ENCODE data around the gene CBARP. TPM values are rescaled to one million over a fixed set of nuclear protein-coding genes. Genes with fewer than 3 reads are reported as not detected.

Gene CBARP
- total RNA-seq, 1 donor from 2014 or later, result 26.2 TPM

DNA sequence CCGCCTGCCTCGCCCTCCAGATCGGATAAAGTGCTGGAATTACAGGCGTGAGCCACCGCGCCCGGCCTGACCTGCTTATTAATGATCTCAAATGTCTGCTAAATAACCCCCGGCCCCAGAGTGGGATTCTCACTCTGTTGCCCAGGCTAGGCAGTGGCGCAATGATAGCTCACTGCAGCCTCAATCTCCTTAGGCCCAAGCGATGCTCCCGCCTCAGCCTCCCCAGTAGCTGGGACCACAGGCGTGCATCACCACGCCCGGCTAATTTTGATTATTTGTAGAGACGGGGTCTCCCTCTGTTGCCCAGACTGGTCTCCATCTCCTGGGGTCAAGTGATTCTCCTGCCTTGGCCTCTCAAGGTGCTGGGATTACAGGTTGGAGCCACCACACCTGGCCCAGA is 3.1 kb upstream of the CBARP start:
- no peak for DNase-seq (ENCODE audit: low read depth, low spot score)
- Mint-ChIP-seq H3K27me3 (ENCODE audit: low read depth) (peaks cover 2% of the 10 kb centered on the region), H3K4me3 (peak overlapping the region; percentile 91), H3K36me3 (ENCODE audit: low read depth) (no peaks in the 10 kb centered on the region), H3K27ac (ENCODE audit: unreplicated experiment) (no peak overlapping the region), H3K9me3 (no peaks in the 10 kb centered on the region), H3K4me1 (peaks cover 20% of the 10 kb centered on the region)
- TF ChIP-seq, protein P1, sequence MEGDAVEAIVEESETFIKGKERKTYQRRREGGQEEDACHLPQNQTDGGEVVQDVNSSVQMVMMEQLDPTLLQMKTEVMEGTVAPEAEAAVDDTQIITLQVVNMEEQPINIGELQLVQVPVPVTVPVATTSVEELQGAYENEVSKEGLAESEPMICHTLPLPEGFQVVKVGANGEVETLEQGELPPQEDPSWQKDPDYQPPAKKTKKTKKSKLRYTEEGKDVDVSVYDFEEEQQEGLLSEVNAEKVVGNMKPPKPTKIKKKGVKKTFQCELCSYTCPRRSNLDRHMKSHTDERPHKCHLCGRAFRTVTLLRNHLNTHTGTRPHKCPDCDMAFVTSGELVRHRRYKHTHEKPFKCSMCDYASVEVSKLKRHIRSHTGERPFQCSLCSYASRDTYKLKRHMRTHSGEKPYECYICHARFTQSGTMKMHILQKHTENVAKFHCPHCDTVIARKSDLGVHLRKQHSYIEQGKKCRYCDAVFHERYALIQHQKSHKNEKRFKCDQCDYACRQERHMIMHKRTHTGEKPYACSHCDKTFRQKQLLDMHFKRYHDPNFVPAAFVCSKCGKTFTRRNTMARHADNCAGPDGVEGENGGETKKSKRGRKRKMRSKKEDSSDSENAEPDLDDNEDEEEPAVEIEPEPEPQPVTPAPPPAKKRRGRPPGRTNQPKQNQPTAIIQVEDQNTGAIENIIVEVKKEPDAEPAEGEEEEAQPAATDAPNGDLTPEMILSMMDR (conservative IDR thresholded peaks at IDR 0.05), result no peak

DNA sequence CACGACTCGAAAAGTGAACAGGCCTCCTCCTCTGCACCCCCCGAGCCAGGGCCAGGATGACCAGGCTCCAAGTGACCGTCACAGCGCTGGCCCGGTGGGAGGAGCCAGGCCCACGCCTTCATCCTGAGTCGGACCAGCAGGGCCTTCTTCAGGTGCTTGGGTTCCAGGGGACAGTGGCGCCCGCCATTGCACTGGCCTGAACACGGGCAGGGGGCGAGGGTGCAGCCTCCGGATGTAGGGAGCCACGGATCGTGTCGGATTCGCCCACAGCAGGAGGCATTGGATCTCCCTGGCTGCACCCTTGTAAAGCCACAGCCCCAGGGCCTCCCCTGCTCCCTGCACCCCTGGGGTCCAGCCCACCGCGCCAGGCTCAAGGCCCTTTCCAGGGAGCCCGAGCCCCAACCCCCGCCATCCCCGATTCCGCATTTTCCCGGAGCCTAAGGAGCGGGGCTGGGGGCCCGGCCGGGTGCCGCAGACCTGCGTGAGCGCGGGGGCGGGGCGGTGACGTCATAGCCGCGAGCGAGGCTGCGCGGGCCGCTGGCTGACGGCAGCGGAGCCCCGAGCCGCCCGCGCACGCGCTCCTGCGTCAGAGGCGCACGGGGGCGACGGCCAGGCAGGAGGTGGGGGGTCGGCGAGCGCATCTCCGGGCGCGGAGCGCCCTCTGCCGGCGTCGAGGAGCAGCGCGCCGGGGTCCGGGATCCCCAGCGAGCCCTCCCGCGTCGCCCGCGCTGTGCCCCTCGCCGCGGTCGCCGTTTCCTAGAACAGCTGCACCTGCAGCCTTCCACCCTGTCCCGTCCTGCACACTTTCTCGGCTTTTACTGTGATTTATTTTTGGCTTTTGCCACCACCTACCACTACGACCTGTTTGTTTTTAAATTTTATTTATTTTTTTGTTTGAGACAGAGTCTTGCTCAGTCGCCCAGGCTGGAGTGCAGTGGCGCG is 2.3 kb upstream of the CBARP start:
- Mint-ChIP-seq H3K36me3 (ENCODE audit: low read depth) (no peaks in the 10 kb centered on the region), H3K27ac (ENCODE audit: unreplicated experiment) (no peak overlapping the region), H3K4me3 (peak overlapping the region; percentile 91), H3K4me1 (peaks cover 20% of the 10 kb centered on the region), H3K27me3 (ENCODE audit: low read depth) (peaks cover 2% of the 10 kb centered on the region), H3K9me3 (no peaks in the 10 kb centered on the region)
- TF ChIP-seq, protein P1 (conservative IDR thresholded peaks at IDR 0.05), result peak; percentile 94
- peak; percentile 96 for DNase-seq (ENCODE audit: low read depth, low spot score)

DNA sequence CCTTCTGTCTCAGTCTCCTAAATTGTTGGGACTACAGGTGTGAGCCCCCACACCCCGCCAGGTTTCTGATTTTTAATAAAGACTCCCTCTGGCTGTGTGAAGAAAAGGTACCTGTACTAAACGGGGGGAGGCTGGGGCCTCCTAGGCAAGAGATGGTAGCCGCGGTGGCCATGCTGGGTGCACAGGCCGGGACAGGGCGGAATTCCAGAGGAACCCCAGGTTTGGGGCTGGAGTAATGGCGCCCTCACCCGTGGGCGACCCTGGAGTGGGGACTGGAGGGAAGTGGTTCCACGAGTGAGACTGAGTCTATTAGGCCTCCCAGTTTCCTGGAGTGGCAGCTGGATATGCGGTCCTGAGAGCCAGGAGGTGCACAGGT is 1.6 kb upstream of the CBARP start:
- peaks cover 17% of the 10 kb centered on the region for H3K4me1 Mint-ChIP-seq
- DNase-seq (ENCODE audit: low read depth, low spot score), result no peak
- TF ChIP-seq, protein P1 (conservative IDR thresholded peaks at IDR 0.05), result no peak
- no peak overlapping the region for H3K27ac Mint-ChIP-seq (ENCODE audit: unreplicated experiment)
- H3K36me3 Mint-ChIP-seq (ENCODE audit: low read depth), result no peaks in the 10 kb centered on the region
- H3K27me3 Mint-ChIP-seq (ENCODE audit: low read depth), result no peaks in the 10 kb centered on the region
- H3K9me3 Mint-ChIP-seq, result no peaks in the 10 kb centered on the region
- peak overlapping the region; percentile 87 for H3K4me3 Mint-ChIP-seq

DNA sequence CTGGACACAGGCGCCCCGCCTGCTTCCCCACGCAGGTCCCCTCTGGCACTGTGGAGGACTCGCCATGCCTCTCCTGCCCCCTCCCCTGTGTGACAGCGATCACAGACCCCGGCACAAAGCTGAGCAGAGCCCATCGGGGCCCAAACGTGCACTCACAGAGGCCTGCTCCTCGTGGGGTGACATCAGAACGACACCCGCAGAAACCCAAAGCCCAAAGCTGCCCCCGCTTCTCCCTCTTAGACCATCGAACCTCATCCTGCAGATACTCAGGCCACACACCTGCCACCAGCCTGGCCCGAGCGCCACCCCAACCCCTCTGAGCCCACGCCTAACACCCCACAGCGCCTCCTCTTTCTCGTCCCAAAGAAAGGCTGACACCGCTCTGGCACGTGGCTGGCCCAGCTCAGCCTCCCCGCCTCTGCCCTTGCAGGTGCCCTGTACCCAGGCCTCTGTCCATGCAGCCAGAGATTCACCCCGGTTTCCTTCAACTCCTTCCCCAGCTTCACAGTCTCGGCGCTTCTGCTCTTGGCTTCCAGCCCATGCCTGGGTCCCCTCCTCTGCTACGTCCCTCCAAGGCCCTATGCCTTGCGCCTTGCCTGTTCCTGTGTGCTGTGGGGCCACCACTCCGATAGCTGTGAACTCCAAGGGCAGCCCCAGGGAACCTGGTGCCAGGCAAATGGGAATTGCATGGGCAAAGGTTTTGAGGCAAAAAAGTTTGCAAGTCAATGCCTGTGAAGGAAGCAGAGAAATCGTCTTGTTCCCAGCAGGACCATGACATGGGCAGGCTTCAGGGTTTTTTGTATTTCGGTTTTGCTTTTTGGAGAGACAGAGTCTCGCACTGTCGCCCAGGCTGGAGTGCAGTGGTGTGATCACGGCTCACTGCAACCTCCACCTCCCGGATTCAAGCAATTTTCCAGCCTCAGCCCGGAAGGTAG is 831 bp upstream of the CBARP start:
- Mint-ChIP-seq H3K9me3 (no peaks in the 10 kb centered on the region), H3K27ac (ENCODE audit: unreplicated experiment) (peak overlapping the region; percentile 62), H3K4me1 (peaks cover 16% of the 10 kb centered on the region), H3K4me3 (peak overlapping the region; percentile 87), H3K27me3 (ENCODE audit: low read depth) (no peaks in the 10 kb centered on the region), H3K36me3 (ENCODE audit: low read depth) (no peaks in the 10 kb centered on the region)
- TF ChIP-seq, protein P1 (conservative IDR thresholded peaks at IDR 0.05), result no peak
- DNase-seq (ENCODE audit: low read depth, low spot score), result no peak

DNA sequence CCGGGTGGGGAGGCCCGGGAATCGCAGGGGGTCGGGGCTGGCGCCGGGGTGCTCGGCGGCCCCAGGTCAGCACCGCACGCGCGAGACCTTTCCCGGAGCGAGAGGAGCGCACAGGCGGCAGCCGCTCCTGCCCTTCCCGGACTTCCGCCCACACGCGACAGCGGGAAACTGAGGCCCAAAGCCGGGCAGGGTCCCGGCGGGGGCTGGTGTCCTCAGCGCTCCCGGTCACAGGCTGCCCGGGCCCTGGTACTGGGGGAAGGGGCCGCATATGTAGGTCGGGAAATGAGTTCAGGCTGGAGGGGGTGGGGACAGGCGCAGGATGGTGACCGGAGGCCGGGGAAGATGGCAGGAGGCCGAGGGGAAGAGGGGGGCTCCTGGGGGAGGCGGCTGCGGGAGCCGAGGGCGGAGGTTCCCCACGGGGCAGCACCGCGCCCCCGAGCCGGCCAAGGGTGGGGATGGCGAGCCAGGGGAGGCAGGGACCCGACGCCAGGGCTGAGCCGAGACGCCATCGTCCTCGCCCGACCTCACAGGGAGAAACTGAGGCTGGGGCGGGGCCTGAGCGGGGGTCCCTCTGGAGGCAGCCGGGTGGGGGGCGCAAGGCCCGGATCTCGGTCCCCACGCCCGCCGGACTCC is 662 bp downstream of the CBARP start:
- Mint-ChIP-seq H3K27me3 (ENCODE audit: low read depth) (no peaks in the 10 kb centered on the region), H3K4me3 (peak overlapping the region; percentile 61), H3K9me3 (no peaks in the 10 kb centered on the region), H3K4me1 (peaks cover 20% of the 10 kb centered on the region), H3K36me3 (ENCODE audit: low read depth) (no peaks in the 10 kb centered on the region), H3K27ac (ENCODE audit: unreplicated experiment) (no peak overlapping the region)
- TF ChIP-seq, protein P1 (conservative IDR thresholded peaks at IDR 0.05), result no peak
- no peak for DNase-seq (ENCODE audit: low read depth, low spot score)
